ENCODE data around the gene WWOX.

The WWOX gene

DNA sequence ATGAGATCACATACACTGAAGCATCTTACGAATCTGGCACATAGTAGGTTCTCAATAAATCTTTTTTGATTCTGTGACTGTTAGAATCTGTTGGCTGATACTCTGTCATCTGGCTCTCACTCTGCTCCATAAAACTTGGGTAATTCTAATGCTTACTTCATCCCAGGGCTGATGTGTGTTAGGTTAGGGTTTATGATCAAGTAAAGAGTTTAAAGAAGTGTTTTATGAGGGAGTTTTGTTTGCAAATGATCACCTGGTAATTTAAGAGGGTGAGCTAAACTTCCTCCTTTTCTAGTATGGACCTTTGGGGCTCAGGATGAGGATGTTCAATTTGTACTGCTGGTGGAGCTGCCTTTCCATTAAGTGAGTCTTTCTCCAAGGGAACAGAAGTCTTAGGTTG, 364.1 kb downstream of the WWOX start:
- TF ChIP-seq ZNF274 (IDR thresholded peaks at IDR 0.05; ENCODE audit: low read depth, low read length) (no peak), SUZ12 (IDR thresholded peaks at IDR 0.05; ENCODE audit: extremely low read depth, insufficient read depth, insufficient read length) (no peak), YY1 (IDR thresholded peaks at IDR 0.05; ENCODE audit: insufficient read depth, insufficient read length) (no peak)
- Histone ChIP-seq H3K27me3 (ENCODE audit: insufficient read depth, insufficient read length) (no peaks in the 10 kb centered on the region), H3K4me1 (ENCODE audit: insufficient read depth, insufficient read length) (no peaks in the 10 kb centered on the region), H3K4me3 (ENCODE audit: insufficient read length, low read depth) (no peak overlapping the region), H3K9me3 (ENCODE audit: insufficient read depth, low read length) (no peaks in the 10 kb centered on the region), H3K9ac (ENCODE audit: insufficient read length, low read depth) (no peak overlapping the region), H3K36me3 (ENCODE audit: insufficient read depth, insufficient read length, low read length) (no peaks in the 10 kb centered on the region)
- DNase-seq (ENCODE audit: low read depth, low spot score), result no peak

DNA sequence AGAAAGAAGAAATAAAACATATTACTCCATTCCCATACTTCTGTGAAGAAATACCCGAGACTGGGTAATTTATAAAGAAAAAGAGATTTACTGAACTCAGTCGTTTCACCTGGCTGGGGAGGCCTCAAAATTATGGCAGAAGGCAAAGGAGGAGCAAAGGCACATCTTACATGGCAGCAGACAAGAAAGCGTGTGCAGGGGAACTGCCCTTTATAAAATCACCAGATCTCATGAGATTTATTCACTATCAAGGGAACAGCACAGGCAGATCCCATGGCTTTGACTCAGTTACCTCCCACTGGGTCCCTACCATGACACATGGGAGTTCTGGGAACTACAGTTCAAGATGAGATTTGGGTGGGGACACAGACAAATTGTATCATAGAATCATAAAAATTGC, 365.4 kb downstream of the WWOX start:
- Histone ChIP-seq H3K9ac (ENCODE audit: insufficient read length, low read depth) (no peak overlapping the region), H3K4me3 (ENCODE audit: insufficient read length, low read depth) (no peak overlapping the region), H3K36me3 (ENCODE audit: insufficient read depth, insufficient read length, low read length) (no peaks in the 10 kb centered on the region), H3K27me3 (ENCODE audit: insufficient read depth, insufficient read length) (no peaks in the 10 kb centered on the region), H3K9me3 (ENCODE audit: insufficient read depth, low read length) (no peaks in the 10 kb centered on the region), H3K4me1 (ENCODE audit: insufficient read depth, insufficient read length) (no peaks in the 10 kb centered on the region)
- DNase-seq (ENCODE audit: low read depth, low spot score), result no peak
- TF ChIP-seq SUZ12 (IDR thresholded peaks at IDR 0.05; ENCODE audit: extremely low read depth, insufficient read depth, insufficient read length), result no peak
- no peak for TF ChIP-seq YY1 (IDR thresholded peaks at IDR 0.05; ENCODE audit: insufficient read depth, insufficient read length)
- no peak for TF ChIP-seq ZNF274 (IDR thresholded peaks at IDR 0.05; ENCODE audit: low read depth, low read length)

DNA sequence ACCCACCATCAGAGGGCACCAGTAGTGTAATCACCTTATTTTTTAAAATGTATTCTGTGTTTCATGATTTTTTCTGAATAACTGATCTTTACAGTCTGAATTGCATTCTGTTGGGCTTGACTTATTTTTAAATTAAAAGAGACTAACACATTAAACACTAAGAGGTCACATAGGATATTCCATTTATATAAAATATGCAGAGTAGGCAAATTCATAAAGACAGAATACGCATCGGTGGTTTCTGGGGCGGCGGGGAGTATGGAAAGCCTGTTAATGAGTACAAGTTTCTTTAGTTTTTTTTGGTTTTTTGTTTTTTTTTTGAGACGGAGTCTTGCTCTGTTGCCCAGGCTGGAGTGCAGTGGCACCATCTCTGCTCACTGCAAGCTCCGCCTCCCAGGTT, 366.3 kb downstream of the WWOX start:
- no peaks in the 10 kb centered on the region for H3K9me3 ChIP-seq (ENCODE audit: insufficient read depth, low read length)
- no peaks in the 10 kb centered on the region for H3K27me3 ChIP-seq (ENCODE audit: insufficient read depth, insufficient read length)
- H3K4me1 ChIP-seq (ENCODE audit: insufficient read depth, insufficient read length), result no peaks in the 10 kb centered on the region
- DNase-seq (ENCODE audit: low read depth, low spot score), result no peak
- H3K36me3 ChIP-seq (ENCODE audit: insufficient read depth, insufficient read length, low read length), result no peaks in the 10 kb centered on the region
- H3K9ac ChIP-seq (ENCODE audit: insufficient read length, low read depth), result no peak overlapping the region
- H3K4me3 ChIP-seq (ENCODE audit: insufficient read length, low read depth), result no peak overlapping the region
- TF ChIP-seq SUZ12 (IDR thresholded peaks at IDR 0.05; ENCODE audit: extremely low read depth, insufficient read depth, insufficient read length), result no peak

DNA sequence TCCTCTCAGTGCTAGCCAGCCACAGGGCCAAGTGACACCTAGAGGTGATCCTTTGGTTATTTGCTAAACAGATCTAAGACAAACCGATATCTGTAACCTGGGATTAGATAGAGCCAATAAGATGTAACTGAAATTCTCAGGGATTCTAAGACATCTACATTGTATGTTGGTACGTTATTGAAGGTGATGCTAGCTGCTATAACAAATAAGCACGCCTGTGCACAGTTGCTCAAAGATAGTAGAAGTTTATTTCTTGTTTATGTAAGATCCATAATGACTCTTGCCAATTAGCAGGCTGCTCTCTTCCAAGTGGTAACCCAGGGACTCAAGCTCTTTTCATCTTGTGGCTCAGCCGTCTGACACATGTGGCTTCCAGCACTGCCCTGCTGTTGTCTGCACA, 370.3 kb downstream of the WWOX start:
- Histone ChIP-seq H3K27me3 (ENCODE audit: insufficient read depth, insufficient read length) (no peaks in the 10 kb centered on the region), H3K4me1 (ENCODE audit: insufficient read depth, insufficient read length) (no peaks in the 10 kb centered on the region), H3K9me3 (ENCODE audit: insufficient read depth, low read length) (no peaks in the 10 kb centered on the region), H3K9ac (ENCODE audit: insufficient read length, low read depth) (no peak overlapping the region), H3K4me3 (ENCODE audit: insufficient read length, low read depth) (no peak overlapping the region), H3K36me3 (ENCODE audit: insufficient read depth, insufficient read length, low read length) (no peaks in the 10 kb centered on the region)
- TF ChIP-seq SUZ12 (IDR thresholded peaks at IDR 0.05; ENCODE audit: extremely low read depth, insufficient read depth, insufficient read length) (no peak), ZNF274 (IDR thresholded peaks at IDR 0.05; ENCODE audit: low read depth, low read length) (no peak), YY1 (IDR thresholded peaks at IDR 0.05; ENCODE audit: insufficient read depth, insufficient read length) (no peak)
- DNase-seq (ENCODE audit: low read depth, low spot score), result no peak

DNA sequence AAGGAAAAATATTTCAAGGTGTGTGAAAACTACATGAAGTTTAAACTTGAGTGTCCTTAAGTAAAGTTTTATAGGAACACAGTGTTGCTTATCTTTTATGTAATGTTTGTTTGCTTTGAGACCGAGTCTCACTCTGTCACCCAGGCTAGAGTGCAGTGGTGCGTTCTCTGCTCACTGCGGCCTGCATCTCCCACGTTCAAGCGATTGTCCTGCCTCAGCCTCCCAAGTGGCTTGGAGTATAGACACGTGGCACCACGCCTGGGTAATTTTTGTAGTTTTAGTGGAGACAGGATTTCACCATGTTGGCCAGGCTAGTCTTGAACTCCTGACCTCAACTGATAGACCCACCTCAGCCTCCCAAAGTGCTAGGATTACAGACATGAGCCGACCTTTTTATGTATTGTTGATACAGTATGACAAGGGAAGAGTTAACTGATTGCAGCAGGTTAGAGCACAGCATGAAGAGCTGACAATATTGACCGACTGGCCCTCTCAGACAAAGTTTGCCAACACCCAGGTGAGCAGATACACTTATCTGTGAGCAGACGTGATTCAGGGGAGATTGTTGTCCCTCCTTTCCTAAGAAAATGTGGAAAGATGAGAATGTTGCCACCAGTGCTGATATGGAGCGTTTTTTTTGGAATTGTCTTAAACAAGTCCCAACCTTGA, 373.7 kb downstream of the WWOX start:
- DNase-seq (ENCODE audit: low read depth, low spot score), result no peak
- Histone ChIP-seq H3K27me3 (ENCODE audit: insufficient read depth, insufficient read length) (no peaks in the 10 kb centered on the region), H3K9ac (ENCODE audit: insufficient read length, low read depth) (no peak overlapping the region), H3K4me3 (ENCODE audit: insufficient read length, low read depth) (no peak overlapping the region), H3K36me3 (ENCODE audit: insufficient read depth, insufficient read length, low read length) (no peaks in the 10 kb centered on the region), H3K4me1 (ENCODE audit: insufficient read depth, insufficient read length) (peaks cover under 1% of the 10 kb centered on the region), H3K9me3 (ENCODE audit: insufficient read depth, low read length) (no peaks in the 10 kb centered on the region)
- TF ChIP-seq YY1 (IDR thresholded peaks at IDR 0.05; ENCODE audit: insufficient read depth, insufficient read length), result no peak
- TF ChIP-seq SUZ12 (IDR thresholded peaks at IDR 0.05; ENCODE audit: extremely low read depth, insufficient read depth, insufficient read length), result no peak
- TF ChIP-seq ZNF274 (IDR thresholded peaks at IDR 0.05; ENCODE audit: low read depth, low read length), result no peak

DNA sequence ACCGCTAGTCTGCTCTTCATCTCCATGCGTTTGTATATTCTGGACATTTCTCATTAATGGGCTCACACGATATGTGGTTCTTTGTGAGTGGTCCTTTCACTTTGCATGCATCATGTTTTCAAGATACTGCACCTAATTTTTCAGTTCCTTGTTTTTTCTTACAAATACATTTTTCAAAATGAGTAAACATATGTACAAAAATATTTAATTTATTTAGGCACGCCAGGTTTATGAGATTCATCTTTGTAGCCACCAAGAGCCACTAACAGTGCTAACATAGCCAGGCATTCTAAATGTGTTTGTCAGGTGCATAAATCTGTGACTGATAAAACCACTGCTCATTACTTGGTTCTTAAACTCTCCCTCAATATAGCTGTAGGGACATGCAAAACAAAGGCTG, 375.3 kb downstream of the WWOX start:
- Histone ChIP-seq H3K9me3 (ENCODE audit: insufficient read depth, low read length) (no peaks in the 10 kb centered on the region), H3K36me3 (ENCODE audit: insufficient read depth, insufficient read length, low read length) (no peaks in the 10 kb centered on the region), H3K27me3 (ENCODE audit: insufficient read depth, insufficient read length) (no peaks in the 10 kb centered on the region), H3K4me1 (ENCODE audit: insufficient read depth, insufficient read length) (peaks cover 3% of the 10 kb centered on the region), H3K4me3 (ENCODE audit: insufficient read length, low read depth) (no peak overlapping the region), H3K9ac (ENCODE audit: insufficient read length, low read depth) (no peak overlapping the region)
- TF ChIP-seq YY1 (IDR thresholded peaks at IDR 0.05; ENCODE audit: insufficient read depth, insufficient read length) (no peak), SUZ12 (IDR thresholded peaks at IDR 0.05; ENCODE audit: extremely low read depth, insufficient read depth, insufficient read length) (no peak), ZNF274 (IDR thresholded peaks at IDR 0.05; ENCODE audit: low read depth, low read length) (no peak)
- no peak for DNase-seq (ENCODE audit: low read depth, low spot score)

DNA sequence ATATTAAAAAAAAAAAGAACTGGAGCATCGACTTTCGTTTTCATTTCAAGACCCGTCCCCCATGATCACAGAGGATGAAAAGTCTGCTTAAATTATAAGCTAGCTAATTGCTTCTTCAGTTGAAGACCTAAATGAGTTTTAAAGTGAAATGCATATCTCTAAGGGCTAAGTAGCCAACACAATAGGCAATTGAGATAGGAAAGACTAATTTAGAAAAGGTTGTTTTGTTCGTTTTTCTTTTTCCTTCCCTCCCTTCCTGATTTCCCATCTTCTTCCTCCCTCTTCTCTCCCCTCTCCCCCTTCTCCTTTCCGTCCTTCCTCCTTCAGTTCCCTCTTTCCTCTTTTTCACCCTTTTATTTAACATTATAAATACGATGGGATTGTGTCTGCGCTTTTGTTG, 377.2 kb downstream of the WWOX start:
- no peak for DNase-seq (ENCODE audit: low read depth, low spot score)
- TF ChIP-seq ZNF274 (IDR thresholded peaks at IDR 0.05; ENCODE audit: low read depth, low read length) (no peak), YY1 (IDR thresholded peaks at IDR 0.05; ENCODE audit: insufficient read depth, insufficient read length) (no peak), SUZ12 (IDR thresholded peaks at IDR 0.05; ENCODE audit: extremely low read depth, insufficient read depth, insufficient read length) (no peak)
- no peak overlapping the region for H3K4me3 ChIP-seq (ENCODE audit: insufficient read length, low read depth)

More for the DNA sequence above, 377.2 kb downstream of the WWOX start:
- Histone ChIP-seq H3K36me3 (ENCODE audit: insufficient read depth, insufficient read length, low read length) (no peaks in the 10 kb centered on the region), H3K9me3 (ENCODE audit: insufficient read depth, low read length) (no peaks in the 10 kb centered on the region), H3K4me1 (ENCODE audit: insufficient read depth, insufficient read length) (peaks cover 3% of the 10 kb centered on the region), H3K27me3 (ENCODE audit: insufficient read depth, insufficient read length) (no peaks in the 10 kb centered on the region), H3K9ac (ENCODE audit: insufficient read length, low read depth) (no peak overlapping the region)

All from NT2/D1 (cell line).